NT2/D1 (cell line): ENCODE data around the gene SRGAP2.
"Not testable (repeated sequence)": the region's sequence is repeated elsewhere in the genome, so short reads cannot be mapped to it uniquely, and the experiment has no call there.

ENCODE experiments used
- YY1 ChIP-seq: IDR thresholded peaks from 2 replicates; pipeline ENCODE4 v1.6.1; 2011; ENCODE audit not compliant: insufficient read length, insufficient read depth
- ZNF274 ChIP-seq: IDR thresholded peaks from 2 replicates; pipeline ENCODE4 v1.6.1; 2011; ENCODE audit warnings: mild to moderate bottlenecking, low read depth, low read length

DNA sequence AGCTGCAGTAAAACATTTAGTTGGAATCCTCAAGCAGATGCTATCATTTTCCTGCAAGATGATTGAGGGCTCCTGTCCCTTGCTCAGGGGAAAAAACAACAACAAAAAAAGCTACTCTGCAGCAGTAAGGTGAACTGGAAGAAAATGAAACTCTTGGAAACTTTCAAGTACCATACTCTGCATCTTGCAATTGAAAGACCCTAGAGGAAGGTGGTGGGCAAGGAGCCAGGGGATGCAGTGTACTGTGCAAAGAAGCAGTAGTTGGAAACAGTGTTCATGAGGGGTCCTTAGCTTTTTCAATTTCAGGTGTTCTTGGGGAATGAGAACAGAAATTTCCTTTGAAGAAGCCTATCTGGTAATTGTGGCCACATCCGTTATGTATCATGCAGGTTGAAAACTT is 7.5 kb downstream of the SRGAP2 start:
- not testable (repeated sequence) for TF ChIP-seq YY1, ZNF274
